Mucosa of gallbladder (tissue), 1 donor: ENCODE data around the gene LHFPL3. TPM values are rescaled to one million over a fixed set of nuclear protein-coding genes. Genes with fewer than 3 reads are reported as not detected.
"Not testable (repeated sequence)": the region's sequence is repeated elsewhere in the genome, so short reads cannot be mapped to it uniquely, and the experiment has no call there.

Source experiments
- DNase-seq: peaks from one replicate; pipeline ENCODE4 v3.0.0-alpha.2; 2020; ENCODE audit warnings: low spot score
- total RNA-seq: library from RNA; stranded (reverse); gene quantifications from one replicate; pipeline ENCODE4 v1.2.1, GENCODE V29; 2021
- donor health status: DM: no; HTN: no; CAD: no.

LHFPL3 gene
- total RNA-seq, 1 donor from 2014 or later = not detected

DNA sequence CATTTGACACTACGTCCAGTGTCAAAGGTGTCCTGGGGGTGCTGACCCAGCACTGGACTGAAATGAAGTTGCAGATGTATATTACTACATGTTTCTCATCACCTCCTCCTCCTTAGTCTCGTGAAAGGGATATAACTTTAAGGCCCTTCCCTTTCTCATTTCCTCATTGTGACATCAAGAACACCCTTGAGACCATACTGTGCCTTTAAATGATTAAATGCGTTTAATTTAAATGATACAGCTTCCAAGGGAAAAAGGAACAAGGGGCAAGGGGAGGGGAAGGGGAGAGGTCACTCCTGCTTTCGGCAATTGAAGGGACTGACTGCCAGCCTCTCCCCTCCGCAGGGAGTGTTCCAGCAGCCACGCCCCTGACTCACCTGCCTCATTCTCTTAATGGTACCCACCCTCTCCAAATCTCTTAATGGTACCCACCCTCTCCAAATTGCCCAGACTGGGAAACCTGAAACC, 605.2 kb downstream of the LHFPL3 start:
- no peak for DNase-seq

DNA sequence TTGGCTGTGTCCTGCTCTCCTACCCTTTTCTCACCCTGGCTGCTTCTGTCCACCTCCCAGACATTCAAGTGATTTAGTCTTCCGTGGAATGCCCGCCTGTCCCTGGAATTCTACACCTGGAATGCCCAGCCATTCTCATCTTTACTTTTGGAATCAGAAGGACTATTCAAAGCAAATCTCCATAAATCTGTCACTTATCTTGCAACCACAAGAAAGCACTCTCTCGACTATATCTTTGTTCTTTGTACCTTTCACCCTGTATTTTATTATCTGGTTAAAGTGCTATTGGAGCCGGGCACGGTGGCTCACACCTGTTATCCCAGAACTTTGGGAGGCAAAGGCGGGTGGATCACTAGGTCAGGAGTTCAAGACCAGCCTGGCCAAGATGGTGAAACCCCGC, 606.3 kb downstream of the LHFPL3 start:
- DNase-seq = no peak

DNA sequence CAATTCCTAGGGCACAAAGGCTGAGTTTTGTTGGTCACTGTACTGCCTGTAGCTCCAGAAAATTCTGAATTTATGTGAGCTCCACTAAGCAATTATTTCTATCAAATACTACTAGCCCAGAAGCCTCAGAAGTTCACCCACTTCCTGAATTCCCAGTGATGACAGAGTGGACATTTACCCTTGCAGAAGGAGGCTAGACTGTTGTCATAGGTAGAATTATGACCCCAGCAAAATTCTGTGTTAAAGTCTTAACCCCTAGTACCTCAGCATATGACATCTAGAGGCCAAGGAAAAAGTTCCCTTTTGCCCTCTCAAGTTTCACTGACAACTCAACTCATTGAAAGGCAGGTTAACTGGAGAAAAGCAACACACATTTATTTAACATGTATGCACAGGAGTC, 606.9 kb downstream of the LHFPL3 start:
- DNase-seq = no peak

DNA sequence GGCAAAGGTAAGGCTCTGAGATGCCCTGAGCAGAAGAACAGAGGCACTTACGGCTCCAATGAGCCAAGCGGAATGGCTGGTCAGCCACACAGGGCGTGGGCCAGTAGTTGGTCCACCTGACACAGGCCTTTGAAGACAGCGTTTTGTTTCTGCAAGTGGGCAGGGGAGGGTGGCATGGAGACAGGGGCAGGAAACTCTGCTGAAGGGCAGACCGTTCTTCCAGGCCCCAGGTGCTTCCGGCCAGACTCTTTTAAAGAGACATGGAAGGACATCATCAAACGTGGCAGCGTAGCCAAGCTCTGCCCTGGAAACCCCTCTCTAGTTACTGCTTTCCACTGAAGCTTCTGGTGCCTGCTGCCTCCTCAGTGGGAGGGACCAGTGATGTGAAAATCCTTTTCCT, 608.1 kb downstream of the LHFPL3 start:
- no peak for DNase-seq

DNA sequence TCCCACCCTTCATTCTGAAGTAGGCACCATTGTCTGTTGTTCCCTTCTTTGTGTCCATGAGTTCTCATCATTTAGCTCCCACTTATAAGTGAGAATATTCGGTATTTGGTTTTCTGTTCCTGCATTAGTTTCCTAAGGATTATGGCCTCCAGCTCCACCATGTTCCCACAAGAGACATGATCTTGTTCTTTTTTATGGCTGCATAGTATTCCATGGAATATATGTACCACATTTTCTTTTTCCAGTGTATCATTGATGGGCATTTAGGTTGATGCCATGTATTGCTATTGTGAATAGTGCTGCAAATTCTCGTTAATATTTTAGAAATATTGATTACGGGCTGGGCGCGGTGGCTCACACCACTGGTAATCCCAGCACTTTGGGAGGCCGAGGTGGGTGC, 609.1 kb downstream of the LHFPL3 start:
- not testable (repeated sequence) for DNase-seq

DNA sequence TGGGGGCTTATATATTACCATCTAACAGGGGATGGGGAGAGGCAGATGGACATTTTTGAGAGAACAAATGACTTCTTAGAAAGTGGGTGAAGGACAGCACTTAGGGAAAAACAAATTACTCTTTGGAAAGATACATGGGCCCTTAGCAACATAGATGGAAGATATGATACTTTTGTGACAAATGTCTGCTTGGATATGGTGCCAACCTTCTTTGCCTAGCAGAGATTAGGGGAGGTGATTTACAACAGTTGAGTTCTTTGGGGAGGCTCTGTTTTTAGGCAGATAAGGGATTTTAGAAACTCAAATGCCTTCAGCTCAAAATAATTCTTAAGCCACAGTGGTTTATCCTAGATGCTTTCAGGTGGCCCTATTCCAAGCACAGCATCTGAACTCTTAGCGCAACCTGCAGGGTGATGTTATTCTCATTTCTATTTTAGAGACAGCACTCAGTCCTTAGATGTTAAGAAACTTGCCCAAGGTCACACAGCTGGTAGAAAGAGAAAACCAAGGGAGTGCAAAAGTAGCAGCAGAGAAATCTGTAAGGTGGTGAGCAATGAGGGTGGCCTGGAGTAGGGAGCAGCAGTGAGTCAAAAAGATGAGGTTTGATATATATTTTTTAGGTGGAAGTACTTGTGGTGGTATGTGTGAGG, 610.5 kb downstream of the LHFPL3 start:
- DNase-seq = no peak

DNA sequence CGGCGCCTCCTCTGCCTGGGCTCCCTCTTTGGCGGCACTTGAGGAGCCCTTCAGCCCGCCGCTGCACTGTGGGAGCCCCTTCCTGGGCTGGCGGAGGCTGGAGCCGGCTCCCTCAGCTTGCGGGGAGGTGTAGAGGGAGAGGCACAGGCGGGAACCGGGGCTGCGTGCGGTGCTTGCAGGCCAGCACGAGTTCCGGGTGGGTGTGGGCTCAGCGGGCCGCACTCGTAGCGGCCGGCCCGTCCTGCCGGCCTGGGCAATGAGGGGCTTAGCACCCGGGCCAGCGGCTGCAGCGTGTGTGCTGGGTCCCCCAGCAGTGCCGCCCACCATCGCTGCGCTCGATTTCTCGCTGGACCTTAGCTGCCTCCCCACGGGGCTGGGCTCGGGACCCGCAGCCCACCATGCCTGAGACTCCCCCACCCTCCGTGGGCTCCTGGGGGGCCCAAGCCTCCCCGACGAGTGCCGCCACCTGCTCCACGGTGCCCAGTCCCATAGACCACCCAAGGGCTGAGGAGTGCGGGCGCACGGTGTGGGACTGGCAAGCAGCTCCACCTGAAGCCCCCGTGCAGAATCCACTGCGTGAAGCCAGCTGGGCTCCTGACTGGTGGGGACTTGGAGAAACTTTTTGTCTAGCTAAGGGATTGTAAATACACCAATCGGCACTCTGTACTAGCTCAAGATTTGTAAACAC, 611.8 kb downstream of the LHFPL3 start:
- DNase-seq = no peak

DNA sequence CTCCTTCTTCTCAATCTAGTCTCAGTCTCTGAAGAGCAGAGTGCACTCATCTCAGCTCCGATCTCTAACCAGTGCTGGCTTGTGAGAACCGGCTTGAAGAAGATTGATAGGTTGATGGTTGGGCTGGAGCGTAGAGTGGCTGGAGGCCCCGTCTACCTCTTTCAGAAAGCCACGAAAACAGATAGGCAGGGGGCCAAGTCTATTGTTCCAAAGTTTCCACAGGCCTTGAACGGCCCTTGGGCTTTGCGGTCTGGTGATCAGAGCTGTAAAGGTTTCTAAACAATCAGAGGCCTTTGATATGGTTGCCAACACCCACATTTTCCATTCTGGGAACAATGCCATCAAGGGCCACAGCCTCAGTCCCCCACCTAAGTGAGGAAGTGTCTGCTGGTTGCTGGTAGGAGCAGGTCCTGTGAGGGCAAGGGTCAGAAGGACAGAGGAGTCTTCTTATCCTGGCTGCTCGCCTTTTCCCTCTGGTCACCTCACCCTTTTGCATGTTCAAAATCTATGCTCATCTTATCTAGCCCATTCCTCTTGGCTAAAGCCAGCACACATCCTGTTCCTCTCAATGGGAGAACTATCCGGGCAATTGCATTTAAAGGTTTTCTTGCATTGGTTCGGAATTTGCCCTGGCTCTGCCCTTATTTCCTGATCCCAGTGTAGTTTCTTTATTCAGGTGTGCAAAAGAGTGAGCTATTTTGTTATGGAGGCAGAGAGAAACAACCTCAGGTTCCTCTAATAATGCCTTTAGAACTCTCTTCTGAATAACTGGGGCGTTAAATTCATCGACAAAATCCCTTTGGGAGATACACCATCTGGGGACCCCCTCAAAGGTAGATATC, 615.3 kb downstream of the LHFPL3 start:
- peak; percentile 94 for DNase-seq

DNA sequence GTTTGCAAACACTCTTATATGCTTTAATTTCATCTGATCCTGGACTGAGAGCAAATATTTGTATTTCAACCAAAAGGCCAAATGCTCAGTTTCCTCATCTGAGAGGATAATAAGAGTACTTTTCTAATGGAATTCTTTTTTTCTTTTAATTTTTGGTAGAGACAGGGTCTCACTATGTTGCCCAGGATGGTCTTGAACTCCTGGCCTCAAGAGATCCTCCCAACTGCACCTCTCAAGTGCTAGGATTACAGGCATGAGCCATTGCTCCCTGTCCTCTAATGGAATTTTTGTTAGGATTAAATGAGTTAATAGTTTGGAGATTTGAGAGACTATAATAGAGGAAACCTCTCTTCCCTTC, 617.2 kb downstream of the LHFPL3 start:
- no peak for DNase-seq

DNA sequence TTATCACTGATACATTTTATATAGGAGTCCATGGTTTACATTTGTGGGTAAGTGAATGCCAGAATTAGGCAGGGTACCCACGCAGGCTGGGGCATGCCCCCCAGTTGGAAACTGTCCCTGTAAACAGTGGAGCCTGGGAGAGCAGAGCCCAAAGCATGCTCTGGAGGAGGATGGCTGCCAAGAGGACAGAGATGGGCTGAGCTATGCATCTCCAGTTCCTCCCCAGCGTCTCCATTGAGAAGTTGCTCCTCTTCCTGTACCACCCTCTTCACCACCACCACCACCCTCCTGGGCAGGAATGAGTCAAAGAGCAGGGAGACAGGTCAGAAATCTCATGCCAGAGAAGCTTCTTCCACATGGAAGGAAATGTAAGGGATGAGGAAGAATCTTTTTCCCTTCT, 617.9 kb downstream of the LHFPL3 start:
- DNase-seq = no peak

DNA sequence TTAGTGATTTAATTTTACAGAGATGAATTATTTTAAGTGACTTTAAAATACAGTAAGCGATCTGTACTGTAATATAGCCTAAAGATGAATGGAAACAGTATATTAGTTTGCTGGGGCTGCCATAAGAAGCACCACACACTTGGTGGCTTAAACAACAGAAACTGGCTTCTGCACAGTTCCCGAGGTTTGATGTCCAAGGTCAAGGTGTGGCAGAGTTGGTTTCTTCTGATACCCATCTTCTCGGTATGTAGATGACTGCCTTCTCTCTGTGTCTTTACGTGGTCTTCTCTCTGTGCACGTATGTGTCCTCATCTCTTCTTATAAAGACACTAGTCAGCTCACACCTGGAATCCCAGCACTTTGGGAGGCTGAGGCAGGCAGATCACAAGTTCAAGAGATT, 621.6 kb downstream of the LHFPL3 start:
- no peak for DNase-seq

DNA sequence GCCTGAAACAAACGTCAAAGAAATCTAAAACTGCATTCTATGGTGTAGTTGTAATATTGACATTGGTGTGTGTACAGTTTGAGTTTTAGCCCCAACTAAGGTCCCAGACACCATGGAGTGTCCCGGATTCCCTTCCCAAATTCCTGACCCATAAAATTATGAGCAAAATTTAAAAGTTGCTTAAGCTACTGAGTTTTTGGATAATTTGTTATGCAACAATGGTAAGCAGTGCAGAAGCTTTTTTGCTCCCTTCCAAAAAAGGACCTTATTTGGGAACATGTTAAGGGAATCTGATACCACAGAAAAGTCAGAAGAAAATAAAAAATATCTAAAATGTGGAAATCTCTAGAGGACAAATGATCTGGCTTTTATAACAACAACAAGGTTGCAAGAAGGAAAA, 622.4 kb downstream of the LHFPL3 start:
- no peak for DNase-seq

DNA sequence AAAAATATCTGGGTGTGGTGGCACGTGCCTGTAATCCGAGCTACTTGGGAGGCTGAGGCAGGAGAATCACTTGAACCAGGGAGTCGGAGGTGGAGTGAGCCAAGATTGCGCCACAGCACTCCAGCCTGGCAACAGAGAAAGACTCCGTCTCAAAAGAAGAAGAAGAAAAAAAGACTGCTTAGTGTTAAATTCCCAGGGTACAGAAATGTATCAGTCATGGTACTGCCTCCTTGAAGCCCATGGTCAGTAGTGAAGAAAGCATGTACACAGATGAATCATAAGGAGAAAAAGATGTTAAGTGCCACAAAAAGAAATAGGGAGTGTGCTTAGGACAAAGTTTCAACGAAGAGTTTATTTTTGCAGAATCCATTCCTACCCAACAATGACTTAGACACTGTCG, 623.1 kb downstream of the LHFPL3 start:
- no peak for DNase-seq

DNA sequence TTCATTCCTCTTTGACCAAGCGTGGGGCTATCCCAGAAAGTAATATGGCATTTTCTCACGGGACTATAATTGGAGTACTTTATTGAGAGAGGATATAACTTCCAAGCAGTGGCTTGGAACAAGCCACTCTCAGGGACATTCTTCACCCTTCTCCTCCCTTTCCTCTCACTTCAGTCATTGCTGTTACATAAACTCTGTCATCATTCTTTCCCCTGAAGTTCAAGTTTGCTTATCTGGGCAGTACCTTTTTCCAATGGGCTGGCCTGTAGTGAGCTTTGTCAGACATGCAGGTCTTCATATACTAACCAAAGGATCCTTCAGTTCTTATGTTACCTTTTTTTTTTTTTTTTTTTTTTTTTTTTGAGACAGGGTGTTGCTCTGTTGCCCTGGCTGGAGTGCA, 626.9 kb downstream of the LHFPL3 start:
- no peak for DNase-seq

Other genes starting within 250 kb of the LHFPL3 start
- gene ORC5, start 120.6 kb upstream of the LHFPL3 start, total RNA-seq = 15.9 TPM